ENCODE data around the gene SGF29. TPM values are rescaled to one million over a fixed set of nuclear protein-coding genes. Genes with fewer than 3 reads are reported as not detected.

The SGF29 gene
- polyA plus RNA-seq, 1 experiment = 1.7 TPM

DNA sequence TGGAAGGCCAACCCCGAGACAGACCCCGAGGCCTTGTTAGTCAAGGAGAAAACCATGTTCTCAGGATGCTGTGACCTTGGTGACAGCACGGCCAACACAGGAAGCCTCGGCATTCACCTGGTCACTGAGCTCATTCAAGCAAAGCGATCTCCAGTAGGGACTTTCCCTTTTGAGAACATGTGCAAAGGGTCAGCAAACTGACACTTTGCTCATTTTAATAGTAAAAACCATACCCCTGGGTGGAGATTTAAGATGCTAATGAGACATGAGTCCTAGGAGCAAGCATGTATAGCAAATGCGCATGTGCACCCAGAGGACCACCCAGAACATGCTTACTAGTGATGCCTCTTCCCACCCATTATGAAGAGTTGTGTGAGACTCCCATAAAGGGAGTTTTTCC, 48.8 kb downstream of the SGF29 start:
- DNase-seq (ENCODE audit: low read depth, low spot score) = no peak
- ChIA-PET POLR2A (no interaction called here), CTCF (no interaction called here)
- TF ChIP-seq, protein P1, sequence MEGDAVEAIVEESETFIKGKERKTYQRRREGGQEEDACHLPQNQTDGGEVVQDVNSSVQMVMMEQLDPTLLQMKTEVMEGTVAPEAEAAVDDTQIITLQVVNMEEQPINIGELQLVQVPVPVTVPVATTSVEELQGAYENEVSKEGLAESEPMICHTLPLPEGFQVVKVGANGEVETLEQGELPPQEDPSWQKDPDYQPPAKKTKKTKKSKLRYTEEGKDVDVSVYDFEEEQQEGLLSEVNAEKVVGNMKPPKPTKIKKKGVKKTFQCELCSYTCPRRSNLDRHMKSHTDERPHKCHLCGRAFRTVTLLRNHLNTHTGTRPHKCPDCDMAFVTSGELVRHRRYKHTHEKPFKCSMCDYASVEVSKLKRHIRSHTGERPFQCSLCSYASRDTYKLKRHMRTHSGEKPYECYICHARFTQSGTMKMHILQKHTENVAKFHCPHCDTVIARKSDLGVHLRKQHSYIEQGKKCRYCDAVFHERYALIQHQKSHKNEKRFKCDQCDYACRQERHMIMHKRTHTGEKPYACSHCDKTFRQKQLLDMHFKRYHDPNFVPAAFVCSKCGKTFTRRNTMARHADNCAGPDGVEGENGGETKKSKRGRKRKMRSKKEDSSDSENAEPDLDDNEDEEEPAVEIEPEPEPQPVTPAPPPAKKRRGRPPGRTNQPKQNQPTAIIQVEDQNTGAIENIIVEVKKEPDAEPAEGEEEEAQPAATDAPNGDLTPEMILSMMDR (IDR thresholded peaks at IDR 0.05; ENCODE audit: low read depth, low read length) = no peak
- Histone ChIP-seq H3K27me3 (ENCODE audit: control insufficient read depth, insufficient read depth, low read length) (peaks cover 40% of the 10 kb centered on the region), H3K9me3 (ENCODE audit: control insufficient read depth, insufficient read depth, low read length) (no peaks in the 10 kb centered on the region), H3K4me3 (ENCODE audit: low read depth, low read length) (no peak overlapping the region), H3K27ac (ENCODE audit: low read depth, low read length) (no peak overlapping the region)

DNA sequence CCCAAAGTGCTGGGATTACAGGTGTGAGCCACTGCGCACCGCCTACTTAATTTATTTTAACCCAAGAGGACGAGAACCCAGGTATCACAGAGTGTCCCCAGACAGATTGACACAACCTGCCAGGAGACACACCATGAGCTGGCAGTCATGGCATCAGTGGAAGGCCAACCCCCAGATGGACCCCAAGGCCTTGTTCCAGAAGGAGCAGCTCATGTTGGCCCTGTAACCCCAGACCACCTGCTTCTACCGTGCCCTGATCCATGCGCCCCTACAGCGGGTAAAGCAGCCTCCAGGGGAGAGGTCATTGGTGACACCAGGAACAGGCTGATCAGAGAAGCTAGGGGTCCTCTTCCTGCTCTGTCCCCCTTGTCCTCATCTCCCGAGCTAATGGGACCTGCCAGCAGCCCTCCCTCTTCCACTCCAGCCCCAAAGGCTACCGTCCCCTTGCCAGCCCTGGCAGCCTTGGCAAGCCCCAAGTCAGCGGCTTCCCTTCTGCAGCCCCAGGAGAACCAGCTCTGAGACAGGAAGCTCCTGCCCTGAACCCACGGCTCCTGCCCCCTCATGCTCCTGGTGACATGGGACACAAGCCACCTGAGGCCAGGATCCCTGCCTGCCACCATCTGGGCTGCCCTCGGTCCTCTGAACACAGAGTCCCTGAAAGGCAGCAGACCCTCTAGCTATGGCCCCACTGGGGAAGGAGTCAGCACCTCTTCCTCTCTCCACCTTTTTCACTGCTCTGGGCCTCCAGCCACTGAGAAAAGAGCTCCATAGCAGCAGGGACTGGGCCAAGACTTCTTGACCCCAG, 49.9 kb downstream of the SGF29 start:
- H3K4me3 ChIP-seq (ENCODE audit: low read depth, low read length) = no peak overlapping the region
- no peak for DNase-seq (ENCODE audit: low read depth, low spot score)
- ChIA-PET POLR2A (no interaction called here), CTCF (interaction anchor here (0.6 kb wide), 2 partner anchors 18 to 26 kb away, joined by 3 to 12 read pairs; no protein-coding TSS in a partner anchor)
- TF ChIP-seq, protein P1 (IDR thresholded peaks at IDR 0.05; ENCODE audit: low read depth, low read length) = no peak
- no peaks in the 10 kb centered on the region for H3K9me3 ChIP-seq (ENCODE audit: control insufficient read depth, insufficient read depth, low read length)
- H3K27ac ChIP-seq (ENCODE audit: low read depth, low read length) = no peak overlapping the region
- peaks cover 46% of the 10 kb centered on the region for H3K27me3 ChIP-seq (ENCODE audit: control insufficient read depth, insufficient read depth, low read length)

DNA sequence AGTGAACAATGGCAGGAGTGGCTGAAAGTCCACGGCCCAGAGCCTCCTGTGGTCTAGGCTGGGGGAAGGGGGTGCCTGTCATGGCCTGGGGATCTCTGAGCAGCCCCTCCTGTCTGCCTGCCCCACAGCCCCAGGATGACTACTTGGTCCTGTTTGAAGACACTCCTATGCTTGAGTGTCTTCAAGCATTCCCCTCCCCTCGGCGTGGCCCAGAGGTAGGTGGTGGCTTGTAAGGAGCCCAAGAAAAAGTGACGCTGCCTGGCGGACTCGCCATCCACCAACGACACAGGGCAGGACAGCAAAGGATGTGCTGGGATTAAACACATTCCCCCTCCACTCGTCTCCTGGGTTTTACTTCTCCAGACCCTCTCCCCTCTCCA, 50.5 kb downstream of the SGF29 start:
- TF ChIP-seq, protein P1 (IDR thresholded peaks at IDR 0.05; ENCODE audit: low read depth, low read length) = no peak
- CTCF ChIA-PET = interaction anchor here (0.6 kb wide), 1 partner anchor 27 kb away, joined by 3 read pairs; no protein-coding TSS in a partner anchor
- H3K9me3 ChIP-seq (ENCODE audit: control insufficient read depth, insufficient read depth, low read length) = no peaks in the 10 kb centered on the region
- H3K27ac ChIP-seq (ENCODE audit: low read depth, low read length) = no peak overlapping the region
- POLR2A ChIA-PET = no interaction called here
- DNase-seq (ENCODE audit: low read depth, low spot score) = no peak
- H3K4me3 ChIP-seq (ENCODE audit: low read depth, low read length) = no peak overlapping the region
- H3K27me3 ChIP-seq (ENCODE audit: control insufficient read depth, insufficient read depth, low read length) = peaks cover 46% of the 10 kb centered on the region

DNA sequence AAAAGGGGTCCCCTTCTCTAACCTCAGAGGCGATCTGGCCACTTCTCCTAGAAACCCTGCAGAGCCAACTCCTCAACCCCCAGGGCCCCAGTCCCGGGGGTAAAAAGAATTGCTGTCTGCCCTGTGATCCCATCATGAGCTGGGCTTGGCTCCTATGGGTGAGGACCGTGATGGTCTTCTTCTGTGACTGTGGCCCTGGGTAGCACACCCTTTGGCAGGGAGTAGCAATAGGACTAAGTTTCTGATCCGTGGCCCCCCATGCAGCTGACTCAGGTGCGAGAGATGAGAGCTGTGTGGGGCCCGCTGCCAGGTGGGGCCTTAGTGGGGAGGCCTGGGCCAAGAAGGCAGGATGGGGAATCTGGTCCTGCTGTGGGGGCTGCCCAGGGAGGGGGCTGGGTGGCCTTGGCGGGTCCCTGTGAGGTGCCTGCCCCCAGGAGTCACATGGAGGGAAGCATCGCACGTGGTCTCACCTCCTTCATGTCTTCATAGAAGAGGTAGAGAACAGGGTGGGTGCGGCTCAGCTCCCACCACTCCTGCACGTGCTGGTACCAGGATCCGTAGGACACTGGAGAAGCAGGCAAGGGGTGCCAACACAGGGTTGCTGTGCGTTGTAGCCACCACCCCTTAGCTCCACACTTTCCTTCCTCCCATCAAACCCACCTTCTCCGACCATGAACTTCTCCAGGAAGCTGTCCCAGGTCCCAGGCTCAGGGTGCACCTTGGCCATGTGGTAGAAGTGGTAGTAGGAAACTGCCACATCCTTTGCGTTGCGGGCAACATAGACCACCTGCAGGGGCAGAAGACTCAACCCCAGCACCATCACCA, 52.8 kb downstream of the SGF29 start:
- ChIA-PET POLR2A (no interaction called here), CTCF (no interaction called here)
- Histone ChIP-seq H3K27me3 (ENCODE audit: control insufficient read depth, insufficient read depth, low read length) (peaks cover 61% of the 10 kb centered on the region), H3K4me3 (ENCODE audit: low read depth, low read length) (no peak overlapping the region), H3K9me3 (ENCODE audit: control insufficient read depth, insufficient read depth, low read length) (no peaks in the 10 kb centered on the region; the same call in 1 of the 2 replicates), H3K27ac (ENCODE audit: low read depth, low read length) (no peak overlapping the region)
- DNase-seq (ENCODE audit: low read depth, low spot score) = no peak
- TF ChIP-seq, protein P1 (IDR thresholded peaks at IDR 0.05; ENCODE audit: low read depth, low read length) = no peak
